GM06990 (cell line): ENCODE measurements around the gene PDHX.
A peak's percentile ranks its signal among the peaks of the same experiment; 100 is the strongest.

ENCODE experiments used
- DNase-seq: peaks from one replicate; pipeline ENCODE4 v3.0.0-alpha.2; 2011; ENCODE audit not compliant: insufficient read length; ENCODE audit errors: extremely low read depth
- H3K27me3 ChIP-seq: replicated peaks from 2 replicates; pipeline ENCODE4 v1.6.0; 2011; ENCODE audit warnings: low read length; ENCODE audit not compliant: control insufficient read depth, insufficient read depth
- H3K36me3 ChIP-seq: 2 replicates; pipeline ENCODE4 v1.5.1; 2011; ENCODE audit warnings: low read length; ENCODE audit not compliant: control insufficient read depth, insufficient read depth
- H3K4me3 ChIP-seq: replicated peaks from 2 replicates; pipeline ENCODE4 v1.5.1; 2011; ENCODE audit warnings: low read depth, mild to moderate bottlenecking, control low read depth, low read length
- TF ChIP-seq, protein P1 (sequence below): IDR thresholded peaks from 2 replicates; pipeline ENCODE4 v1.5.1; 2011; ENCODE audit warnings: low read length, control low read depth, mild to moderate bottlenecking, inconsistent platforms; ENCODE audit not compliant: insufficient read depth, poor library complexity, severe bottlenecking

The PDHX gene

DNA sequence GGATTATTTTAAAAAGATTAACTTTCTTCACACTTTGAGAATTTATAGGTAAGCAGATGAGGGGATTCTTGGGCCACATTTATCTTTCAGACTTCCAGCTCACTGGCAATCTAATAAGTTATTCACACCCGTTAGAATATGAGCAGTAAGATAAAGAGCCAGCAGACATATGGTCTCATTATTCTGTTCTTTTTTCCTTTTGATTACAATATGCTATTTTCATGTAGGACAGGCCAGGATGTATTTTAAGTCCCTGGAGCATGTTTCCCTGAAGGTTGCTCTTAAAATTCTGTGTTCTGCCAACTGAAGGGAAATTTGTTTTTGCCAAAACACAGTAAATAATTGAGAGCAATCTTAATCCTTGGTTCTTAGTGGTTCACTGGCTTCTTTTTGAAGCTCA is 22.2 kb downstream of the PDHX start:
- Histone ChIP-seq H3K27me3 (no peaks in the 10 kb centered on the region), H3K36me3 (peaks cover 1% of the 10 kb centered on the region), H3K4me3 (no peak overlapping the region)
- DNase-seq = no peak
- TF ChIP-seq, protein P1, sequence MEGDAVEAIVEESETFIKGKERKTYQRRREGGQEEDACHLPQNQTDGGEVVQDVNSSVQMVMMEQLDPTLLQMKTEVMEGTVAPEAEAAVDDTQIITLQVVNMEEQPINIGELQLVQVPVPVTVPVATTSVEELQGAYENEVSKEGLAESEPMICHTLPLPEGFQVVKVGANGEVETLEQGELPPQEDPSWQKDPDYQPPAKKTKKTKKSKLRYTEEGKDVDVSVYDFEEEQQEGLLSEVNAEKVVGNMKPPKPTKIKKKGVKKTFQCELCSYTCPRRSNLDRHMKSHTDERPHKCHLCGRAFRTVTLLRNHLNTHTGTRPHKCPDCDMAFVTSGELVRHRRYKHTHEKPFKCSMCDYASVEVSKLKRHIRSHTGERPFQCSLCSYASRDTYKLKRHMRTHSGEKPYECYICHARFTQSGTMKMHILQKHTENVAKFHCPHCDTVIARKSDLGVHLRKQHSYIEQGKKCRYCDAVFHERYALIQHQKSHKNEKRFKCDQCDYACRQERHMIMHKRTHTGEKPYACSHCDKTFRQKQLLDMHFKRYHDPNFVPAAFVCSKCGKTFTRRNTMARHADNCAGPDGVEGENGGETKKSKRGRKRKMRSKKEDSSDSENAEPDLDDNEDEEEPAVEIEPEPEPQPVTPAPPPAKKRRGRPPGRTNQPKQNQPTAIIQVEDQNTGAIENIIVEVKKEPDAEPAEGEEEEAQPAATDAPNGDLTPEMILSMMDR = no peak

DNA sequence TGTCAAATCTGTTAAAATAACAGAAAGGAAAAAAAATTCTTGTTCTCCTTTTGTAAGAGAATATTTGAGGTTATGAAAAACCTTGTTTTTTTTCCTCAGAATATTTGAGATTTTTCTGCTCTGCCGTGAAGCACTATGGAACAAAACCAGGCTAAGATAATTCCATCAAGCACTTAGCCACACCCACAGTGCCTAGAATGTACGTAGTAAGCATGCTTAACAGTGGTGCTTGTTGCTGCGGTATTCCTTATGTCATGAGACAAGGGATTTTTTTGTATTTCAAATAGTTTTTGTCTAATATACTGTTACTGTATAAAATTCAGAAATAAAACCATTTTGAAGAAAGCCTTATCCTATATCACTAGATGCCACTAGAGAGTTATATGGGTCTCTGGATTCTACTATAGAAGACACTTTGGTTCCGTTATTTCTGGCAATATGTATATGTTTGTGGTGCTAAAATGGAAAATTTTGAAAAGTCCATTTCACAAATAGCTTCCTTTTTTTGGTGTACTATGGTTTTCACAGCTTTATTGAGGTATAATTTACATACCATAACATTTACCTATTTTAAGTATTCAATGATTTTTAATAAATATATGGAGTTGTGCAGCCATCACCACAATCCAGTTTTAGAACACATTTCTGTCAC is 23.7 kb downstream of the PDHX start:
- H3K36me3 ChIP-seq = peaks cover 1% of the 10 kb centered on the region
- no peaks in the 10 kb centered on the region for H3K27me3 ChIP-seq
- H3K4me3 ChIP-seq = no peak overlapping the region
- TF ChIP-seq, protein P1 = peak; percentile 22
- no peak for DNase-seq

DNA sequence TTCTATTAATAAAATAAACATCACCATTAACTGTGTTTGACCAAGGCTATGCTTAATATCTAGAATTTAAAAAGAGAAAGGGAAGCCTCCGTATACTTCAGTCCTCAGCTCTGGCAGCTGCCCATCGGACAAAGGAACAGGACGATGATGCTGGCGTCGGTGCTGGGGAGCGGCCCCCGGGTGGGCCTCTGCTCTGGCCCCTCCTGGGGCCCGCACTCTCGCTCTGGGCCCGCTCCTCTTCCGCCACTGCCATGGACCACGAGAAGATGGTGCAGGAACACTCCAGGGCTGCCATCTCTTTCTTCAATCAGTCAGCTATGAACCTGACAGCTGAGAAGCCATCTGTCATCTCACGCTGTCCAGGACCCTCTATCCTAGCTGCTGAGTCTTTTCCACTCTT is 25.3 kb downstream of the PDHX start:
- H3K4me3 ChIP-seq = no peak overlapping the region

DNA sequence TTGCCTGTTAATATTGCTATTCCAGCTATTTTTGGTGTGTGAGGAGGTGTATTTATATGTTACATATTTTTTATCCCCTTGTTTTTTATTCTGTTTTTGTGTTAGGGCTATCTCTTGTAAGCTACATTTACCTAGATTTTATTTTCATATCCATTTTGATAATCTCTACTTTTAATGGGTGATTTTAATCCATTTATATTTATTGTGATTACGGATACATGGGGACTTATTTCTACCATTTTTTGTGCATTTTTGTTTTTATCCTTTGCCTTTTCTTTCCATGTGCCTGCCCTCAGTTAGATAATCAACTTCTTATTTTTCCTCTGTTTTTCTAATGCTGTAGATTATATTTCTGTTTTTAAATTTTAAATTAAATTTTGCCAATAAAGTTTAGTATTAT is 28.3 kb downstream of the PDHX start:
- H3K36me3 ChIP-seq = peaks cover 1% of the 10 kb centered on the region
- TF ChIP-seq, protein P1 = no peak
- H3K27me3 ChIP-seq = no peaks in the 10 kb centered on the region
- no peak for DNase-seq
- H3K4me3 ChIP-seq = no peak overlapping the region

More for the DNA sequence above, 25.3 kb downstream of the PDHX start:
- peaks cover 1% of the 10 kb centered on the region for H3K36me3 ChIP-seq
- DNase-seq = no peak
- TF ChIP-seq, protein P1 = no peak
- H3K27me3 ChIP-seq = no peaks in the 10 kb centered on the region

DNA sequence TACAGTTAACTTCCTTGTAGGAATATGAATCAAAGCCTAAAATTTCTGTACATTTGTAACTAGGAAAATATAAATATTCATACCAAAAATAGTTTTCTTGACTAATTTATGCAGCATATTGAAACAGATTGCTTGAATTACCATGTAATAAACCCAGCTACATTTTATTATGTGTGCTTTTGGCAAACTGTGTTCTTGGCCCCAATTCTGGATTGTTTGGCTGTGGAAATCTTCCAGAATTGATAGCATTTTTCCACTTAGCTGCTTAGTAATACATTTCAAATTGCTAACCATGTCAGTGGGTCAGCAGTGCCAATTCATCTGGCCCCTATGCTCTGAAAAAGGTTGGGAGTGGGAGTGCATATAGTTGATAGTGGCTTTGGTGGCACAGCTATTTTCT is 32.3 kb downstream of the PDHX start:
- Histone ChIP-seq H3K27me3 (no peaks in the 10 kb centered on the region), H3K4me3 (no peak overlapping the region), H3K36me3 (no peaks in the 10 kb centered on the region)
- DNase-seq = no peak
- TF ChIP-seq, protein P1 = no peak

DNA sequence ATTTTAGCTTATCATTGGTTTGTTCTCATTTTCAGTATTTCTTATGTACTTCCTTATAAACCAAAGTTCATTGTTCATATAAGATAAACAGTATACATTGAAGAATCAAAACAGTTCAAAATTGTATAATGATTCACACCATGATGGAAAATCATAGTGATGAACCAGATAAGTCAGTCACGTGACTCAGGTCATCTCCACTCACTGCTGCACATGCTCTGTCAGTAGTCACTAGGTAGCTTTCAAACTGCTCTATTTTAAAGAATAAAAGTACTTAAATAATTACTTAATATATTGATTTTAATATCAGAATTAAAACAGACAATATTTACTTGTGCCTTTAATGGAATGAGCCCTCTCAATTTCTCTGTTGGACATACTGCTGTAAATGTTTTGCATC is 37.5 kb downstream of the PDHX start:
- H3K36me3 ChIP-seq = no peaks in the 10 kb centered on the region

More for the DNA sequence above, 37.5 kb downstream of the PDHX start:
- no peak for DNase-seq
- Histone ChIP-seq H3K4me3 (no peak overlapping the region), H3K27me3 (no peaks in the 10 kb centered on the region)
- TF ChIP-seq, protein P1 = no peak
